NOMO-1 treated with DMSO at 0.1 percent for 48 hours (cell line): ENCODE measurements around the gene RASA3.
A peak's percentile ranks its signal among the peaks of the same experiment; 100 is the strongest.

Experiments
- DNase-seq: peaks from one replicate; lab custom pipeline; 2025; ENCODE audit not compliant: unreplicated experiment; lab: John Stamatoyannopoulos, UW

Gene RASA3

GRCh38 chr13:113943821-113944565 is 188.4 kb downstream of the RASA3 start:
- DNase-seq, result no peak

GRCh38 chr13:113942591-113943103 is 189.8 kb downstream of the RASA3 start:
- no peak for DNase-seq

GRCh38 chr13:113941571-113942191 is 190.7 kb downstream of the RASA3 start:
- no peak for DNase-seq

- no peak for DNase-seq
These were observed 192.5 kb downstream of the RASA3 start for GRCh38 chr13:113939944-113940297.

- no peak for DNase-seq
These were observed 193.1 kb downstream of the RASA3 start for GRCh38 chr13:113939129-113939943.

- DNase-seq, result no peak
These were observed 193.7 kb downstream of the RASA3 start for GRCh38 chr13:113938716-113939115.

GRCh38 chr13:113938246-113938645 is 194.2 kb downstream of the RASA3 start:
- DNase-seq, result no peak

GRCh38 chr13:113937527-113938180 is 194.8 kb downstream of the RASA3 start:
- no peak for DNase-seq

- DNase-seq, result no peak
These were observed 195.3 kb downstream of the RASA3 start for GRCh38 chr13:113937073-113937472.

- no peak for DNase-seq
These were observed 196.1 kb downstream of the RASA3 start for GRCh38 chr13:113936166-113936965.

GRCh38 chr13:113935001-113935844 is 197.2 kb downstream of the RASA3 start:
- DNase-seq, result no peak

GRCh38 chr13:113934576-113934975 is 197.8 kb downstream of the RASA3 start:
- DNase-seq, result no peak

- no peak for DNase-seq
These were observed 198.5 kb downstream of the RASA3 start for GRCh38 chr13:113933901-113934300.

GRCh38 chr13:113931841-113932459 is 200.5 kb downstream of the RASA3 start:
- DNase-seq, result no peak

GRCh38 chr13:113930671-113931637 is 201.5 kb downstream of the RASA3 start:
- DNase-seq, result peak; percentile 72

GRCh38 chr13:113929628-113930615 is 202.5 kb downstream of the RASA3 start:
- no peak for DNase-seq
